HEK293 (cell line): ENCODE data around the gene PPP3CA.

Experiments
- CTCF ChIA-PET: fragments of 350-600 bp; formaldehyde crosslinking; extraction: SDS; loops from one replicate; lab custom pipeline; 2021; ENCODE audit warnings: antibody characterized with exemption; lab: Yijun Ruan, JAX
- POLR2A ChIA-PET: fragments of 300-600 bp; formaldehyde crosslinking; extraction: SDS; loops from one replicate; lab custom pipeline; 2020; ENCODE audit warnings: antibody characterized with exemption, inconsistent platforms; lab: Yijun Ruan, JAX
- H3K27ac ChIP-seq: fragments of 200-500 bp; sonication (Bioruptor generic); 2 replicates; pipeline ENCODE4 v1.5.1; 2014; ENCODE audit warnings: low read depth, low read length, control low read depth, inconsistent platforms; ENCODE audit errors: extremely low read depth
- H3K36me3 ChIP-seq, 2 experiments: fragments of 200-500 bp in 1 of 2; sonication (Bioruptor generic) in 1 of 2; 1 replicate in 1 of 2; 2 replicates in 1 of 2; pipeline ENCODE4 v1.5.1; 2014 to 2017; ENCODE audit warnings: inconsistent platforms in 2 of 2, low read length in 2 of 2; ENCODE audit not compliant: control insufficient read depth in 2 of 2, insufficient read depth in 1 of 2
- H3K4me1 ChIP-seq: fragments of 200-500 bp; sonication (Bioruptor generic); 2 replicates; pipeline ENCODE4 v1.5.1; 2014; ENCODE audit warnings: mild to moderate bottlenecking, low read length, inconsistent platforms; ENCODE audit not compliant: control insufficient read depth, insufficient read depth
- H3K4me3 ChIP-seq: 2 replicates; pipeline ENCODE4 v1.5.1; 2011; ENCODE audit warnings: low read depth, mild to moderate bottlenecking, control low read depth, low read length, moderate library complexity
- H3K9me3 ChIP-seq: fragments of 200-500 bp; sonication (Bioruptor generic); 2 replicates; pipeline ENCODE4 v1.5.1; 2014; ENCODE audit warnings: low read depth, low read length, inconsistent platforms; ENCODE audit not compliant: control insufficient read depth, insufficient read depth
- BCL11A ChIP-seq: fragments of 450-650 bp; formaldehyde crosslinking; IDR thresholded peaks from 2 replicates; pipeline ENCODE4 v1.5.1; 2016; ENCODE audit warnings: low read depth, missing biosample characterization, missing genetic modification characterization
- IKZF3 ChIP-seq: fragments of 450-650 bp; IDR thresholded peaks from 2 replicates; pipeline ENCODE4 v1.5.0; 2018; ENCODE audit warnings: missing biosample characterization, mild to moderate bottlenecking, missing genetic modification characterization, moderate library complexity
- MYNN ChIP-seq: fragments of 450-650 bp; formaldehyde crosslinking; IDR thresholded peaks from 2 replicates; pipeline ENCODE4 v1.5.1; 2016; ENCODE audit warnings: missing biosample characterization, missing genetic modification characterization, borderline replicate concordance
- REPIN1 ChIP-seq: fragments of 450-650 bp; formaldehyde crosslinking; IDR thresholded peaks from 2 replicates; pipeline ENCODE4 v1.5.1; 2017; ENCODE audit warnings: missing biosample characterization, missing genetic modification characterization, low read depth
- SCRT2 ChIP-seq: fragments of 450-650 bp; formaldehyde crosslinking; IDR thresholded peaks from 2 replicates; pipeline ENCODE4 v1.5.1; 2016; ENCODE audit warnings: missing biosample characterization, missing genetic modification characterization
- ZBTB1 ChIP-seq: fragments of 450-650 bp; formaldehyde crosslinking; IDR thresholded peaks from 2 replicates; pipeline ENCODE4 v1.5.1; 2016; ENCODE audit warnings: missing biosample characterization, missing genetic modification characterization
- ZFP3 ChIP-seq: fragments of 450-650 bp; formaldehyde crosslinking; IDR thresholded peaks from 2 replicates; pipeline ENCODE4 v1.5.1; 2016; ENCODE audit warnings: low read depth, missing biosample characterization, missing genetic modification characterization
- ZNF114 ChIP-seq: fragments of 450-650 bp; formaldehyde crosslinking; IDR thresholded peaks from 2 replicates; pipeline ENCODE4 v1.5.0; 2017; ENCODE audit warnings: missing biosample characterization, missing genetic modification characterization
- ZNF16 ChIP-seq: fragments of 450-650 bp; formaldehyde crosslinking; IDR thresholded peaks from 2 replicates; pipeline ENCODE4 v1.5.1; 2016; ENCODE audit warnings: low read depth, missing biosample characterization, missing genetic modification characterization
- ZNF169 ChIP-seq: fragments of 450-650 bp; formaldehyde crosslinking; IDR thresholded peaks from 2 replicates; pipeline ENCODE4 v1.5.1; 2016; ENCODE audit warnings: missing biosample characterization, missing genetic modification characterization
- ZNF2 ChIP-seq: fragments of 450-650 bp; formaldehyde crosslinking; IDR thresholded peaks from 2 replicates; pipeline ENCODE4 v1.5.1; 2016; ENCODE audit warnings: missing biosample characterization, missing genetic modification characterization
- ZNF223 ChIP-seq: fragments of 450-650 bp; formaldehyde crosslinking; IDR thresholded peaks from 2 replicates; pipeline ENCODE4 v1.5.1; 2016; ENCODE audit warnings: missing biosample characterization, missing genetic modification characterization
- ZNF324 ChIP-seq: fragments of 450-650 bp; formaldehyde crosslinking; IDR thresholded peaks from 2 replicates; pipeline ENCODE4 v1.5.1; 2016; ENCODE audit warnings: missing biosample characterization, missing genetic modification characterization
- ZNF366 ChIP-seq: fragments of 450-650 bp; formaldehyde crosslinking; conservative IDR thresholded peaks from 2 replicates; pipeline ENCODE4 v1.5.1; 2016; ENCODE audit warnings: missing biosample characterization, missing genetic modification characterization
- ZNF521 ChIP-seq: fragments of 450-650 bp; formaldehyde crosslinking; IDR thresholded peaks from 2 replicates; pipeline ENCODE4 v1.5.1; 2017; ENCODE audit warnings: missing biosample characterization, mild to moderate bottlenecking, missing genetic modification characterization
- ZNF623 ChIP-seq: fragments of 450-650 bp; formaldehyde crosslinking; IDR thresholded peaks from 2 replicates; pipeline ENCODE4 v1.5.1; 2016; ENCODE audit warnings: missing biosample characterization, missing genetic modification characterization
- ZNF664 ChIP-seq: fragments of 450-650 bp; formaldehyde crosslinking; IDR thresholded peaks from 2 replicates; pipeline ENCODE4 v1.5.1; 2016; ENCODE audit warnings: missing biosample characterization, missing genetic modification characterization
- ZNF747 ChIP-seq: fragments of 450-650 bp; formaldehyde crosslinking; IDR thresholded peaks from 2 replicates; pipeline ENCODE4 v1.5.1; 2016; ENCODE audit warnings: missing biosample characterization, missing genetic modification characterization
- TF ChIP-seq, protein P1 (sequence below): fragments of 450-650 bp; formaldehyde crosslinking; IDR thresholded peaks from 2 replicates; pipeline ENCODE4 v1.5.1; 2017; ENCODE audit warnings: missing biosample characterization, missing genetic modification characterization
- TF ChIP-seq, protein P2 (sequence below): fragments of 450-650 bp; formaldehyde crosslinking; conservative IDR thresholded peaks from 2 replicates; pipeline ENCODE4 v1.5.1; 2016; ENCODE audit warnings: low read depth, missing biosample characterization, missing genetic modification characterization

Gene PPP3CA

DNA sequence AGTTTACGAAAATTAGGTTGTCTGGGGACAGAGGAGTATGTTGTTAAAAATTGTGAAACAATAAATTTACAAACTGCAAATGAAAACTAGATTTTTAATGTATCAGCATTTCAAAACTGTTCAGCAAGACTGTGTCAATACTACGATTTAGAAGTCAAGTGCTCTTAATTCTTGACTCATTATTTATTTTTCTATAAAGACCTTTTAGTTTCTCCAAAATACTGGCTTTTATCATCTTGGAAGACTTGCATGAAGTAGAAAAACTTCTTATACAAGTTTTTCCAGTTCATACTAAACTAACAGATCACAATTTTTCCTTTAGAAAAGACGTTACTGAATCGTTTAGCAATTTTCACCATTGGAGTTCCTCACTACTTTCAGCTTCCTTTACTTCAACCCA, 231.4 kb downstream of the PPP3CA start:
- H3K36me3 ChIP-seq: no peaks in the 10 kb centered on the region
- no peaks in the 10 kb centered on the region for H3K9me3 ChIP-seq
- ChIA-PET CTCF (no interaction called here), POLR2A (no interaction called here)
- TF ChIP-seq, protein P1, sequence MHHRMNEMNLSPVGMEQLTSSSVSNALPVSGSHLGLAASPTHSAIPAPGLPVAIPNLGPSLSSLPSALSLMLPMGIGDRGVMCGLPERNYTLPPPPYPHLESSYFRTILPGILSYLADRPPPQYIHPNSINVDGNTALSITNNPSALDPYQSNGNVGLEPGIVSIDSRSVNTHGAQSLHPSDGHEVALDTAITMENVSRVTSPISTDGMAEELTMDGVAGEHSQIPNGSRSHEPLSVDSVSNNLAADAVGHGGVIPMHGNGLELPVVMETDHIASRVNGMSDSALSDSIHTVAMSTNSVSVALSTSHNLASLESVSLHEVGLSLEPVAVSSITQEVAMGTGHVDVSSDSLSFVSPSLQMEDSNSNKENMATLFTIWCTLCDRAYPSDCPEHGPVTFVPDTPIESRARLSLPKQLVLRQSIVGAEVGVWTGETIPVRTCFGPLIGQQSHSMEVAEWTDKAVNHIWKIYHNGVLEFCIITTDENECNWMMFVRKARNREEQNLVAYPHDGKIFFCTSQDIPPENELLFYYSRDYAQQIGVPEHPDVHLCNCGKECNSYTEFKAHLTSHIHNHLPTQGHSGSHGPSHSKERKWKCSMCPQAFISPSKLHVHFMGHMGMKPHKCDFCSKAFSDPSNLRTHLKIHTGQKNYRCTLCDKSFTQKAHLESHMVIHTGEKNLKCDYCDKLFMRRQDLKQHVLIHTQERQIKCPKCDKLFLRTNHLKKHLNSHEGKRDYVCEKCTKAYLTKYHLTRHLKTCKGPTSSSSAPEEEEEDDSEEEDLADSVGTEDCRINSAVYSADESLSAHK: no peak
- TF ChIP-seq ZNF169: no peak
- no peak for TF ChIP-seq ZNF16
- no peak for TF ChIP-seq ZNF324
- TF ChIP-seq ZNF747 (tag by site-specific recombination): no peak
- TF ChIP-seq ZBTB1 (tag by site-specific recombination): no peak
- TF ChIP-seq BCL11A (tag by site-specific recombination): no peak
- TF ChIP-seq ZNF664 (tag by site-specific recombination): no peak
- no peak for TF ChIP-seq ZNF366
- TF ChIP-seq, protein P2, sequence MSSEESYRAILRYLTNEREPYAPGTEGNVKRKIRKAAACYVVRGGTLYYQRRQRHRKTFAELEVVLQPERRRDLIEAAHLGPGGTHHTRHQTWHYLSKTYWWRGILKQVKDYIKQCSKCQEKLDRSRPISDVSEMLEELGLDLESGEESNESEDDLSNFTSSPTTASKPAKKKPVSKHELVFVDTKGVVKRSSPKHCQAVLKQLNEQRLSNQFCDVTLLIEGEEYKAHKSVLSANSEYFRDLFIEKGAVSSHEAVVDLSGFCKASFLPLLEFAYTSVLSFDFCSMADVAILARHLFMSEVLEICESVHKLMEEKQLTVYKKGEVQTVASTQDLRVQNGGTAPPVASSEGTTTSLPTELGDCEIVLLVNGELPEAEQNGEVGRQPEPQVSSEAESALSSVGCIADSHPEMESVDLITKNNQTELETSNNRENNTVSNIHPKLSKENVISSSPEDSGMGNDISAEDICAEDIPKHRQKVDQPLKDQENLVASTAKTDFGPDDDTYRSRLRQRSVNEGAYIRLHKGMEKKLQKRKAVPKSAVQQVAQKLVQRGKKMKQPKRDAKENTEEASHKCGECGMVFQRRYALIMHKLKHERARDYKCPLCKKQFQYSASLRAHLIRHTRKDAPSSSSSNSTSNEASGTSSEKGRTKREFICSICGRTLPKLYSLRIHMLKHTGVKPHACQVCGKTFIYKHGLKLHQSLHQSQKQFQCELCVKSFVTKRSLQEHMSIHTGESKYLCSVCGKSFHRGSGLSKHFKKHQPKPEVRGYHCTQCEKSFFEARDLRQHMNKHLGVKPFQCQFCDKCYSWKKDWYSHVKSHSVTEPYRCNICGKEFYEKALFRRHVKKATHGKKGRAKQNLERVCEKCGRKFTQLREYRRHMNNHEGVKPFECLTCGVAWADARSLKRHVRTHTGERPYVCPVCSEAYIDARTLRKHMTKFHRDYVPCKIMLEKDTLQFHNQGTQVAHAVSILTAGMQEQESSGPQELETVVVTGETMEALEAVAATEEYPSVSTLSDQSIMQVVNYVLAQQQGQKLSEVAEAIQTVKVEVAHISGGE (tag by site-specific recombination): no peak
- TF ChIP-seq SCRT2 (tag by site-specific recombination): no peak
- no peak for TF ChIP-seq ZNF623 (tag by site-specific recombination)
- no peak for TF ChIP-seq ZFP3 (tag by site-specific recombination)
- no peak for TF ChIP-seq ZNF223 (tag by site-specific recombination)
- no peak for TF ChIP-seq ZNF114 (tag by site-specific recombination)
- no peak for TF ChIP-seq REPIN1 (tag by site-specific recombination)
- no peak for TF ChIP-seq ZNF2 (tag by site-specific recombination)
- no peak for TF ChIP-seq IKZF3 (tag by site-specific recombination)
- no peaks in the 10 kb centered on the region for H3K4me1 ChIP-seq
- no peak overlapping the region for H3K27ac ChIP-seq
- no peak overlapping the region for H3K4me3 ChIP-seq

DNA sequence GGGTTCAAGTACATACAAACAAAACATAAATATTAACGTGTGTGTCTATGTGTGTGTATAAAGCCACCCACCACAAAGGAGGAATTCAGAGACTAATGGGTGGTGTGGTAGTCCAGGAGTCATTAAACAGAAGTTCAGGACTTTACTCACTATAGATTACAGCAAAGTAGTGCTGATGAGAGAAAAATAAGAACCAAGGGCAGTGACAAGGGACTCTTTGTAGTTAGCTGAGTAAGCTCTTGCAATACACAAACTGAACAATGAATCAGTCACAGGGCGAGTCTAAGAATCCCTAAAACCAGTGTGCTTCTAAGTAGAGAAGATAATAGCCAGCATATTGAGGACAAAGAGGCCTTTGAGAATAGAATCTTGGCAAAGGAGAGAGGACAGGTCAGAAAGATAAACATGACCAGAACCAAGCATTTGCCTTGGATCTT, 232.4 kb downstream of the PPP3CA start:
- H3K27ac ChIP-seq: no peak overlapping the region
- no peaks in the 10 kb centered on the region for H3K9me3 ChIP-seq
- POLR2A ChIA-PET: no interaction called here
- TF ChIP-seq ZNF521 (no peak), MYNN (no peak), IKZF3 (tag by site-specific recombination) (no peak)
- CTCF ChIA-PET: interaction anchor here (0.7 kb wide), 1 partner anchor 15 kb away, joined by 4 read pairs; no protein-coding TSS in a partner anchor
- no peaks in the 10 kb centered on the region for H3K4me1 ChIP-seq
- no peaks in the 10 kb centered on the region for H3K36me3 ChIP-seq
- H3K4me3 ChIP-seq: no peak overlapping the region
